BJ (cell line): ENCODE measurements around the gene MB21D2. TPM values are rescaled to one million over a fixed set of nuclear protein-coding genes. Genes with fewer than 3 reads are reported as not detected.

ENCODE experiments used
- CTCF ChIA-PET: fragments of 350-600 bp; formaldehyde crosslinking; extraction: SDS; loops from one replicate; lab custom pipeline; 2021; ENCODE audit warnings: antibody characterized with exemption, inconsistent platforms; lab: Yijun Ruan, JAX
- POLR2A ChIA-PET: fragments of 300-600 bp; sonication (Branson Sonifier 250); formaldehyde crosslinking; extraction: SDS; loops from one replicate; lab custom pipeline; 2021; ENCODE audit warnings: antibody characterized with exemption; lab: Charles Lee
- DNase-seq: peaks from one replicate; pipeline ENCODE4 v3.0.0-alpha.2; 2011; ENCODE audit warnings: low read depth
- H3K27me3 ChIP-seq: 2 replicates; pipeline ENCODE4 v1.6.0; 2011; ENCODE audit warnings: low read length; ENCODE audit not compliant: control insufficient read depth, insufficient read depth
- H3K36me3 ChIP-seq: 2 replicates; pipeline ENCODE4 v1.5.1; 2011; ENCODE audit warnings: low read length; ENCODE audit not compliant: control insufficient read depth, insufficient read depth
- H3K4me3 ChIP-seq: 2 replicates; pipeline ENCODE4 v1.5.1; 2011; ENCODE audit warnings: low read depth, mild to moderate bottlenecking, control low read depth, low read length
- CTCF ChIP-seq: IDR thresholded peaks from 2 replicates; pipeline ENCODE4 v1.5.1; 2011; ENCODE audit warnings: low read depth, mild to moderate bottlenecking, control low read depth, inconsistent platforms, low read length, moderate library complexity; ENCODE audit not compliant: insufficient read depth
- polyA plus RNA-seq: library from polyadenylated mRNA; depleted of rRNA; stranded (reverse); fragments of >200 nt; gene quantifications from 2 replicates; pipeline ENCODE4 v1.2.3, GENCODE V29; 2011

Gene MB21D2
- polyA plus RNA-seq, 1 experiment, result 12.3 TPM

- no peak for DNase-seq
- Histone ChIP-seq H3K36me3 (no peaks in the 10 kb centered on the region), H3K4me3 (no peak overlapping the region), H3K27me3 (no peaks in the 10 kb centered on the region)
- ChIA-PET CTCF (no interaction called here), POLR2A (interaction anchor here (0.6 kb wide), 1 partner anchor 49 kb away, joined by 3 read pairs; no protein-coding TSS in a partner anchor)
- TF ChIP-seq CTCF, result no peak
Measured at GRCh38 chr3:192866804-192867203, 50.9 kb downstream of the MB21D2 start.

GRCh38 chr3:192864941-192865340 is 52.7 kb downstream of the MB21D2 start:
- DNase-seq, result no peak
- no peaks in the 10 kb centered on the region for H3K36me3 ChIP-seq
- no peak overlapping the region for H3K4me3 ChIP-seq
- no peak for TF ChIP-seq CTCF
- CTCF ChIA-PET, result no interaction called here
- H3K27me3 ChIP-seq, result no peaks in the 10 kb centered on the region
- POLR2A ChIA-PET, result no interaction called here

- Histone ChIP-seq H3K27me3 (no peaks in the 10 kb centered on the region), H3K36me3 (no peaks in the 10 kb centered on the region), H3K4me3 (no peak overlapping the region)
- no peak for TF ChIP-seq CTCF
- CTCF ChIA-PET, result no interaction called here
- DNase-seq, result no peak
- POLR2A ChIA-PET, result no interaction called here
Measured at GRCh38 chr3:192863091-192863420, 54.6 kb downstream of the MB21D2 start.

DNA sequence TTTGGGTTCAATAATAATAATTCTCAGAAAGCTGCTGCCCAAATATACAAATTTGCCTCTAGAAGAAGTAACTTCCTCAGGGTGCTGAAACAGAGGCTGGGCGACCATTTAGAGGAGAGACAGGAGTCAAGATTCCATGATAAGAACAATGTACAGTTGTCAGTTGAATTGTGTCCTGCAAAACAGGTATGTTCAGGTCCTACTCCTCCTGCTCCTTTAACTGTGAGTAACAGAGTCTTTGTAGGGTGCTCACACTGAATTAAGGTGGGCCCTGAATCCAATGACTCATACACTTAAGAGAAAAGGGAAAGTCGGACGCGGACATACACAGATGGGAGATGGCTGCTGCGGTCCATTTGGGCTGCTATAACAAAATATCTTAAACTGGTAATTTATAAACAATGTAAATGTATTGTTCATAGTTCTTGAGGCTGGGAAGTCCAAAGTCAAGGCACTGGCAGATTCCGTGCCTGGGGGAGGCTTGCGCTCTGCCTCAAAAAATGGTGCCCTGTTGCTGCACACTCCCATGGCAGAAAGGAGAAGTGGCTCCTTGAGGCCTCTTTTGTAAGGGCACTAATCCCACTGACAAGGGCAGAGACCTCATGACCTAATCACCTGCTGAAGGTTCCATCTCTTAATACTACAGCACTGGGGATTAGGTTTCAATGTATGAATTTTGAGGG is 55.1 kb downstream of the MB21D2 start:
- Histone ChIP-seq H3K27me3 (no peaks in the 10 kb centered on the region), H3K36me3 (no peaks in the 10 kb centered on the region), H3K4me3 (no peak overlapping the region)
- ChIA-PET CTCF (no interaction called here), POLR2A (no interaction called here)
- no peak for DNase-seq
- no peak for TF ChIP-seq CTCF

DNA sequence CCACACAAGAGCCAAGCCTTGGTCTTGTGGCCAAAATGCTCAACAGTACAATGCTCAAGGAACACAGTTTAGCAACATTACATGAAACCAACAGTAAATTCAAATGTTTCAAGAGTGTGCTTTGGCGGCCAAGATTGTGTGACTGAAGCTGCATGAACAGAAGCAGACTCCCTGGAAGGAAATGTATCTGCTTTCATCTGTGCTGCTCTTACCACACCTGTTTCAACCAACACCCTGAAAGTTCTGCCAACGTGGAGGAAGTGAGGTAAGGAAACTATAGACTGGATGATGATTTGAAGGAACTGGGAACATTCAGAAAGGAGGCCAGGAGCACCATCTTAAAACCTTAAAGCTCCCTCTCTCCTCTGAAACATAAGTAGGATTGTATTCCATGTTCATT is 55.7 kb downstream of the MB21D2 start:
- DNase-seq, result no peak
- no peak for TF ChIP-seq CTCF
- Histone ChIP-seq H3K27me3 (no peaks in the 10 kb centered on the region), H3K36me3 (no peaks in the 10 kb centered on the region), H3K4me3 (no peak overlapping the region)
- ChIA-PET CTCF (no interaction called here), POLR2A (no interaction called here)
